ENCODE results near the gene LCN10. TPM values are rescaled to one million over a fixed set of nuclear protein-coding genes. Genes with fewer than 3 reads are reported as not detected.

The LCN10 gene
- total RNA-seq, 2 experiments from 2014 or later, result not detected

DNA sequence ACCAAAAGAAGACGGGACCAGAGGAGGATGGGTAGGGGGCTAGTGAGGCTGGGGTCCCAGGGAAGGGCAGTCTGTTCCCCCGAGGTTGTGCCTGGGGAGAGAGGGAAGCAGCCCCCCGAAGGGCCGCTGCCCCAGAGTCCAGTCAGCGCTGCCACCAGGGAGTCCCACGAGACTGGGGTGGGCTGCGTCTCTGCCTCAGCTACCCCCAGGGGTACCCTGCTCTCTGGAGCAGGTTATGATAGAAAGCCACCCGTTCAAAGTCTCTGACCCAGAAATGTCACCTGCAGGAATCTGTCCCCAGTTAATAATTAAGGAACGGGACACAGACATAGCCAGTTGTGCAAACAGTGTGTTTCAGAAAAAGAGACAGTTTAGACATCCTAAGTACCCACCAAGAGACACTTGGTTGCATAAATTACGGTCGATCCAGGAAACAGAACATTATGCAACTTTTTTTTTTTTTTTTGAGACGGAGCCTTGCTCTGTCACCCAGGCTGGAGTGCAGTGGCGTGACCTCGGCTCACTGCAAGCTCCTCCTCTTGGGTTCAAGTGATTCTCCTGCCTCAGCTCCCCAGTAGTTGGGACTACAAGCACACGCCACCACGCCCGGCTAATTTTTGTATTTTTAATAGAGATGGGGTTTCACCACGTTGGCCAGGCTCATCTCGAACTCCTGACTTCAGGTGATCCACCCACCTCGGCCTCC lies 44.8 kb downstream of the LCN10 start:
- ChIA-PET POLR2A (no interaction called here), CTCF (no interaction called here)
- ATAC-seq (ENCODE audit: poor library complexity), result no peak
- no peak overlapping the region for H3K4me3 Mint-ChIP-seq
- H3K27ac Mint-ChIP-seq, result no peak overlapping the region
- H3K27ac ChIP-seq (ENCODE audit: low read depth in 1 of 2, low read length in 2 of 2), result no peak overlapping the region
- no peak overlapping the region for H3K4me3 ChIP-seq (ENCODE audit: low read length)
- peaks cover 11% of the 10 kb centered on the region for H3K4me1 Mint-ChIP-seq (ENCODE audit: low read depth)
- peaks cover 37% of the 10 kb centered on the region for H3K27me3 Mint-ChIP-seq
- H3K36me3 ChIP-seq (ENCODE audit: insufficient read depth, low read length), result no peaks in the 10 kb centered on the region
- H3K36me3 Mint-ChIP-seq (ENCODE audit: low read depth), result no peaks in the 10 kb centered on the region
- no peaks in the 10 kb centered on the region for H3K9me3 Mint-ChIP-seq
- H3K9me3 ChIP-seq (ENCODE audit: control insufficient read depth in 1 of 2, insufficient read depth in 1 of 2, low read length in 2 of 2), result peaks cover 0 to 16% of the 10 kb centered on the region in 2 experiments
- intact Hi-C loops (cut with DNase I, micrococcal nuclease), result no loop called here
- no peak for TF ChIP-seq CTCF (IDR thresholded peaks at IDR 0.05)
- no peak for DNase-seq
- H3K27me3 ChIP-seq (ENCODE audit: control insufficient read depth in 1 of 2, insufficient read depth in 2 of 2, low read length in 2 of 2), result peaks cover 11 to 15% of the 10 kb centered on the region in 2 experiments
- peaks cover 20% of the 10 kb centered on the region for H3K4me1 ChIP-seq (ENCODE audit: insufficient read depth, low read length)

DNA sequence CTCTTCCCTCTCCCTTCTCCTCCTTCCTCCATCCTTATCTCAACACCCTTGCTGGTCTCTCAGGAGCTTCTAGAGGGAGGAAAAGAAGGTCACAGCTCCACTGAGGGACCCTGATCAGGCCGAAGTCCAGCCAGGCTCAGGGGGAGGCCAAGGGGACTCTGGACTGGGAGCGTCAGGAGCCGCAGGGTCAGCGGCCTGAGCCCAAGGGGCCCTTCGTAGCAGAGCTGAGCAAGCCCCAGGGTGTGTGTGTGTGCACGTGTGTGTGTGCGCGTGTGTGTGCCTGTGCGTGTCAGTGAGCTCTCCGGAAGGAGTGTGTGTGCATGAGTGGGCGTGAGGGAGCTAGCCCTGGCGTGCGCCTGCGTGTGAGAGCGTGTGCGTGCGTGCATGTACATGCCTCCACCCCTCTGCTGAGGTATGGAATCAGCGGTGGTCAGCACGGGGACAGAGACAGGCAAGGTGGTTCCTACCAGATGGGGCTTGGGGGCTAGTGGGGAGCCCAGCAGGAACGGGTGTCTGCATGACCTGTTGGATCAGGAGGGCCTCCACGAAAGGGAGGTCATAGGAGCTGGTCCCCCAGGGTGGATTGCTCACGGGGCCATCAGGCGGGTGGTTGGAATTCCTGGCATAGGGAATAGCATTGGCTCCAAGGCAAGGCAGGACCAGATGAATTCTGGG lies 45.5 kb downstream of the LCN10 start:
- no peak overlapping the region for H3K27ac Mint-ChIP-seq
- H3K4me3 ChIP-seq (ENCODE audit: low read length), result no peak overlapping the region
- ATAC-seq (ENCODE audit: poor library complexity) (no peak), DNase-seq (no peak)
- intact Hi-C loops (cut with DNase I, micrococcal nuclease), result no loop called here
- no peaks in the 10 kb centered on the region for H3K36me3 ChIP-seq (ENCODE audit: insufficient read depth, low read length)
- H3K4me1 ChIP-seq (ENCODE audit: insufficient read depth, low read length), result peaks cover 20% of the 10 kb centered on the region
- no peak overlapping the region for H3K4me3 Mint-ChIP-seq
- H3K4me1 Mint-ChIP-seq (ENCODE audit: low read depth), result peaks cover 11% of the 10 kb centered on the region
- no peaks in the 10 kb centered on the region for H3K9me3 Mint-ChIP-seq
- ChIA-PET POLR2A (no interaction called here), CTCF (no interaction called here)
- no peaks in the 10 kb centered on the region for H3K36me3 Mint-ChIP-seq (ENCODE audit: low read depth)
- peaks cover 0 to 16% of the 10 kb centered on the region in 2 experiments for H3K9me3 ChIP-seq (ENCODE audit: control insufficient read depth in 1 of 2, insufficient read depth in 1 of 2, low read length in 2 of 2)
- no peak overlapping the region for H3K27ac ChIP-seq (ENCODE audit: low read depth in 1 of 2, low read length in 2 of 2)
- H3K27me3 ChIP-seq (ENCODE audit: control insufficient read depth in 1 of 2, insufficient read depth in 2 of 2, low read length in 2 of 2), result peaks cover 11 to 15% of the 10 kb centered on the region in 2 experiments
- H3K27me3 Mint-ChIP-seq, result peaks cover 35% of the 10 kb centered on the region
- TF ChIP-seq CTCF (IDR thresholded peaks at IDR 0.05), result no peak

DNA sequence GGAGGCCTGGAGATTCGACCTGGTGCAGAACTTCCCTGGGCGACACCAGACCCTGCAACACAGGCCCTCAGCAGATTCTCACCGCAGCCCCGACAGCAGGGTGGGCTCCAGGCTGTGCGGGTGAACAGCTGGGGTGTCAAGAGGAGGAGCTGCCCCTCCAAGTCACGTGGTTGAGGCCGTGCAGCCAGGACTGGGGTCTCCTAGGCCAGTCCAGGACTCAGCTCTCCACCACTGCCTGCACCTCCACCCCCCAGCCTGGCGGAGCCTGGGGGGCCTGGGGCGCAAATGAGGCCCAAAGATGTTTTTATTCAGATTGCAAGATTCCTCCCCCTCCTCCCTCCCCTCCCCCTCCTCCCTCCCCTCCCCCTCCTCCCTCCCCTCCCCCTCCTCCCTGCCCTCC lies 46.2 kb downstream of the LCN10 start:
- intact Hi-C loops (cut with DNase I, micrococcal nuclease), result no loop called here
- H3K4me3 Mint-ChIP-seq, result no peak overlapping the region
- Histone ChIP-seq H3K27me3 (ENCODE audit: control insufficient read depth in 1 of 2, insufficient read depth in 2 of 2, low read length in 2 of 2) (peaks cover 11 to 13% of the 10 kb centered on the region in 2 experiments), H3K36me3 (ENCODE audit: insufficient read depth, low read length) (no peaks in the 10 kb centered on the region), H3K9me3 (ENCODE audit: control insufficient read depth in 1 of 2, insufficient read depth in 1 of 2, low read length in 2 of 2) (peaks cover 0 to 16% of the 10 kb centered on the region in 2 experiments), H3K4me1 (ENCODE audit: insufficient read depth, low read length) (peaks cover 18% of the 10 kb centered on the region), H3K4me3 (ENCODE audit: low read length) (no peak overlapping the region), H3K27ac (ENCODE audit: low read depth in 1 of 2, low read length in 2 of 2) (no peak overlapping the region)
- no peak overlapping the region for H3K27ac Mint-ChIP-seq
- H3K9me3 Mint-ChIP-seq, result no peaks in the 10 kb centered on the region
- peaks cover 31% of the 10 kb centered on the region for H3K27me3 Mint-ChIP-seq
- TF ChIP-seq CTCF (IDR thresholded peaks at IDR 0.05), result no peak
- DNase-seq (no peak), ATAC-seq (ENCODE audit: poor library complexity) (no peak)
- H3K36me3 Mint-ChIP-seq (ENCODE audit: low read depth), result no peaks in the 10 kb centered on the region
- peaks cover 8% of the 10 kb centered on the region for H3K4me1 Mint-ChIP-seq (ENCODE audit: low read depth)
- ChIA-PET CTCF (no interaction called here), POLR2A (no interaction called here)

Measured in CD4-positive, alpha-beta T cell (primary cell).